GM21529 (cell line): ENCODE data around the gene CFAP46.
"Not testable (repeated sequence)": the region's sequence is repeated elsewhere in the genome, so short reads cannot be mapped to it uniquely, and the experiment has no call there.

Experiments used
- ATAC-seq: cut with Tn5 transposase; IDR thresholded peaks from one replicate; pipeline ENCODE4 v1.9.1; 2021; ENCODE audit not compliant: unreplicated experiment

CFAP46 gene

GRCh38 chr10:132901351-132901750, 41.0 kb downstream of the CFAP46 start:
- ATAC-seq: no peak

GRCh38 chr10:132900211-132900756, 42.1 kb downstream of the CFAP46 start:
- ATAC-seq: no peak

- ATAC-seq: no peak
Observed at GRCh38 chr10:132899751-132900065, 42.7 kb downstream of the CFAP46 start.

GRCh38 chr10:132899054-132899750, 43.2 kb downstream of the CFAP46 start:
- ATAC-seq: no peak

GRCh38 chr10:132898391-132899053, 43.8 kb downstream of the CFAP46 start:
- no peak for ATAC-seq

DNA sequence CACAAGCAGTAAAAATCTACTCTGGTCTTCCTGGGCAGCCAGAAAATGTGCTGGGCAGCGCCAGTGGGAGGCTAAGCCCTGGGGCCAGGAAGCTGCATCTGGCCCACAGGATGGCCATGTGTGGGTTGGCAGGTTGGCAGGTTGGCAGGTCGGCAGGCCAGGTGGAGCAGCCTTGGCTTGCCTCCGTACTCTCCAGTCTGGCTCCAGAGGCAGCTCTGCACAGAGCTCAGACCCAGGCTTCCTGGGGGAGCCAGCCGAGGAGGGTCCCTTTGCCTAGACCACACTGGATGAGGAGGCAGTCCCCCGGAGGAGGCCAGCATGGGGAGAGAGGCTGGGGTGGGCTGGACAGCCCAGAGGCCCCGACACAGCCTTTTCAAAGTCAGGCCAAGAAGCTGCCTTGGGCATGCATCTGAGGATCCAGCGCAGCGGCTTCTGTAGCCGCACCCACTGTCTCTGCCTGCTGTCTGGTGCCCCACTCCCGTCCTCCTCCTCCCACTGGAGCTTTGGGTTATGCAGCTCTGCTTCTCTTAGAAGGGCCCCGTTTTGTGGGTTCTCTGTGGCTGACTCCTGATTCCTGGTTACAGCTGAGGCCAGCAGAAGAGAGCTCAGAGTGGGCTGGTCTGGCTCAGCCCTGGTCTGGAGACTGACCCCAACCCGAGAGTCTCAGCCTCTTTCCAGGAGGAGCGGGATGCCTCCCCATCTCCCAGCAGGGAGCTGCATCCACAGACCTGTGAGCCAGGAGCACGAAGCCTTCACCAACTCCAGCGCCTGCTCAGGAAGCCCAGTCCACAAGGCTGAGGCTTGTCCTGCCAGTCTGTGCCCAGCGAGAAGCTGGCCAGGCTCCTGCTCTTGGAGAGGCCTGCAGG, 44.6 kb downstream of the CFAP46 start:
- ATAC-seq: no peak

DNA sequence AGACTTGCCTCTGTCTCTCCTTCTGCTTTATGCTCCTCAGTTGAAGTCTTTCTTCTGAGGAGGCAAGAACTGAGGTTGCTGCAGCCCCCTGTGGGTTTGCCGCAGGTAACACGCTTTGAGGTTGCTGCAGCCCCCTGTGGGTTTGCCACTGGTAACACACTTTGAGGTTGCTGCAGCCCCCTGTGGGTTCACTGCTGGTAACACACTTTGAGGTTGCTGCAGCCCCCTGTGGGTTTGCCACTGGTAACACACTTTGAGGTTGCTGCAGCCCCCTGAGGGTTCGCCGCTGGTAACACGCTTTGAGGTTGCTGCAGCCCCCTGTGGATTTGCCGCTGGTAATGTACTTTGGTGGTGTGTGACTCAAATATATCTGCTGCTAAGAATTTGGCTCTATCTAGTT, 48.6 kb downstream of the CFAP46 start:
- ATAC-seq: not testable (repeated sequence)

DNA sequence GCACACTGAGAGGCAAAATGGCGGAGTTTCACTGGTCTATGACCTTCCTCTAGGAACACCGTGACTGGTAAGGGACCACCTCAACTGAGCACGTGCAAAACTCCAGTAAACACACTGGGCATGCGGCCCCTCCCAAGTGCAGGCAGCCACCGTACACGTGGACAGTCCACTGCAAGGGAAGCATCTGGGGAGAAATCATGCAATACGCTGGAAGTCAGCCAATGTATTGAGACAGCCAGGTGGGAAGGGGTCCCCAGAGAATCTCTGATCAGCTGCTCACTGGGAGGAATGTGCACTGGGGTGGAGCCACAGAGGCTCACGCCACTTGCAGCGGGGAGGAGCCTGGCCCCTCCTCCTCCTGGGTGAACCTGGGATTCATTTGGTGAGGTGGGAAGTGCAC, 49.3 kb downstream of the CFAP46 start:
- no peak for ATAC-seq

- no peak for ATAC-seq
Observed at GRCh38 chr10:132892004-132892403, 50.4 kb downstream of the CFAP46 start.

DNA sequence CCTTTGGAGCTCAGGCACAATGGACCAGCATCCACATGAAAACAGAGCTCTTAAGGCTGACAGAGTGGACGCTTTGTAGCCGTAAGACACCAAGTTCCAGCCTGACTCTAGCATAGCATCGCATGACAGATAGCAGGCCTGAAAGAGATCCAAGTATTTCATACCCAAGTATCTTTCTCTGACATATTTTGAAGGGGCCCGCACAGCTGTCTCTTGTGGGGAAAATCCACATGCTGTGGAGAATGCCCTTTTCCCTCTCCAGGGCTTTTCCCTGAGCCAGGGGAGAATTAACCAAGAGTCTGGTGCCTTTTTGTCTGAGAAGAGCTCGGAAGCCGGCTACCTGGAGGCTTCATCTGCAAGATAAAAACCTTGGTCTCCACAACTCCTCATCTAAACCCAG, 51.0 kb downstream of the CFAP46 start:
- no peak for ATAC-seq

- ATAC-seq: no peak
Observed at GRCh38 chr10:132890301-132890700, 52.1 kb downstream of the CFAP46 start.

DNA sequence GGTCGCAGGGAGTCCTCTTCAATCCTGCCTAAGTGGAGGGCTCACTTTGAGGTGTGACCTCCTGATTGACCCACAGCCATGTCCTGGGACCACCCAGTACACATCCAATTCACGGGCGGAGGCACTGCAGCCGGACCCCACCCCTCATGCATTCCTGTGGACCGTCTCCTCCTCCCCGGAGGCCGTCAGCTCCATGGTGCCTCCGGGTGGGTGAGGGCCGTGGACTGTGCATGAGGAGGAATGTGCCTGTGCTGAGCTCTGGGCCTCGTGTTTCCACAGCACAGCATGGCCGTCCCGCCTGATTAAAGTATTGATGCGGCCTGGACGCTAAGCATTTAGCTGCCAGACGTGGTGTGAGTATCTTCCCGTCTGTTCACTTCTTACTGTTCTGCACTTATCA, 52.8 kb downstream of the CFAP46 start:
- ATAC-seq: no peak

DNA sequence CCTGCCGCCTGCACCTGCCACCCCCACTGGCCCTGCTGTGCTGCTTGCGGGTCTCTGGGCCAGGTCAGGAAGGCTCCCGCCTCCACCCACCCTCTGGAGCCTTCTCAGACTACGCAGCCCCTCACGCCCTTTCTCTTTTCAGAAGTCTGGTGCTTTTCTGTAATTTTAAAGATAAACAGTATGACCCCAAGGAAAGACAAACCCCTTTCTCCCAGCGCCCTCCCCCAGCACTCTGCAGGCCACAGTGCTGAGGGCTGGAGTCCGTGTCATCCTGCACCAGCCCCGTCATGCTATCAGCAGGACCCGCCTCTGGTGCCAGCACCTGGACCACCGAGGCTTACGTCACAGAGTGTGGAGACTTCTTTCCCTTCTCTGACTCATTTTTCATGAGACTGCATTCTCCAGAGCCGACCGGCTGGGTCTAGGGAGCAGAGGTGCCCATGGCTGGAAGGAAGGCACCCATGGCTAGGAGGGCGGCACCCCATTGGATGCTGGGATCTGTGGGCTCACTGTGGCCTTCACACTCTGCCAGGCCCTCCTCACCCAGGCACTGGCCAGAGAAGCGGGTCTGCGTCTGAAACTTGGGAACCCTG, 53.4 kb downstream of the CFAP46 start:
- ATAC-seq: no peak

GRCh38 chr10:132888446-132888845, 53.9 kb downstream of the CFAP46 start:
- not testable (repeated sequence) for ATAC-seq

- no peak for ATAC-seq
Observed at GRCh38 chr10:132886211-132887099, 55.9 kb downstream of the CFAP46 start.

GRCh38 chr10:132885451-132886210, 56.7 kb downstream of the CFAP46 start:
- no peak for ATAC-seq

DNA sequence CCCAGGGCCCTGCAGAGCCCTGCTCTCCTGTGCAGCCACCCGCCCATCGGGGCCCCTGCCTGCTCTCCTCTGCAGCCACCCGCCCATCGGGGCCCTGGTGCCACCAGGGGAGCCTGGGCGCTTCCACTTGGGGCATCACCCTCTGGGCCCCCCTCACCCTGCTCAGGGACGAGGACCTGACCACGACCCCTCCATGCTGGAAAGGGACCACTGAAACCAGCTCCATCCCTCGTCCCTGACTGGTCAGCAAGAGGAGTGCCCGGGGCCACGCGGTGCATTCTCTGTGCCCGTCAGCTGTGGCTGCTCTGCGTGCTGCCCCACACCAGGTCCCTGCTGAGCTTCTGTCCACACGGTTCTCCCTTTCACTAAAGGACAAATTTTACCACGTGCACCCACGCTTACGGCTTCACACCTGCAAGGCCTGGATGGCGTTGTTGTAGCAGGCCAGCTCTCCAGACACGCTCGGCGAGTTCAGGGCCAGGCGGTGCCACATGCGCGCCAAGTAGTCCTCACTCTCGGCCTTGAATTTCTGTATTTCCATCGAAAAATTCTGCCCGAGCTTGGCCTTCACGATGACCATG, 57.6 kb downstream of the CFAP46 start:
- no peak for ATAC-seq

DNA sequence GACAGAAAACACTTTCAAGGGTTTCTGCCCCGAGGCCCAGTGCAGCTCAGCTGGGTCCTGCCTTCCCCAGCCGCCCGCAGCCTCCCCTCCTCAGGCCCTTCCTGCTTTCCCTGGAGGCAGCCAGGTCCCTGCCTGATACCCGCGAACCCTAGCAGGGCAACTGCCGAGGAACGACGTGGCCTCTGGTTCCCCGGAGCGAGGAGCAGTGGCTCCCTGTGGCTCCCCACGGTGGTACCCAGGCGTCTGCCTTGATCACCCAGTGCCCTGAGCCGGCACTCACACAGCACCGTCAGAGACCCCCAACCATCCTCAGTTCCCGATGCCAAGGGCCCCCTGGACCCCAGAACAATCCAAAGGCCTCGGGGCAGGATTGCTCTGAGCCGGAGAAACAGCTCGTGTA, 58.3 kb downstream of the CFAP46 start:
- ATAC-seq: no peak

GRCh38 chr10:132883391-132883881, 58.9 kb downstream of the CFAP46 start:
- no peak for ATAC-seq
